Measurements from ENCODE around the gene TMEM198.

TMEM198 gene

GRCh38 chr2:219578811-219579613, 35.2 kb downstream of the TMEM198 start:
- no peak for DNase-seq (ENCODE audit: low spot score)

GRCh38 chr2:219581346-219581745, 37.5 kb downstream of the TMEM198 start:
- no peak for DNase-seq (ENCODE audit: low spot score)

GRCh38 chr2:219591091-219591490, 47.3 kb downstream of the TMEM198 start:
- DNase-seq (ENCODE audit: low spot score) = no peak

- no peak for DNase-seq (ENCODE audit: low spot score)
Observed at GRCh38 chr2:219592736-219593135, 48.9 kb downstream of the TMEM198 start.

- DNase-seq (ENCODE audit: low spot score) = no peak
Observed at GRCh38 chr2:219593154-219593553, 49.3 kb downstream of the TMEM198 start.

GRCh38 chr2:219595256-219595655, 51.4 kb downstream of the TMEM198 start:
- DNase-seq (ENCODE audit: low spot score) = no peak

GRCh38 chr2:219596954-219597551, 53.2 kb downstream of the TMEM198 start:
- DNase-seq (ENCODE audit: low spot score) = no peak

GRCh38 chr2:219597552-219598307, 53.9 kb downstream of the TMEM198 start, which contains the start of gene STK11IP:
TSS of gene STK11IP (plus strand) at chr2:219597857. CDS start at chr2:219598120, 263 bp downstream.
- DNase-seq (ENCODE audit: low spot score) = peak; percentile 96

- DNase-seq (ENCODE audit: low spot score) = no peak
Observed at GRCh38 chr2:219598308-219599078, 54.7 kb downstream of the TMEM198 start.
